Measurements from ENCODE around the gene MOGAT1.

MOGAT1 gene

GRCh38 chr2:222738809-222739208 is 67.4 kb downstream of the MOGAT1 start:
- Histone ChIP-seq H3K4me2 (ENCODE audit: low read length) (no peak overlapping the region), H4K20me1 (ENCODE audit: insufficient read depth, low read length) (no peaks in the 10 kb centered on the region), H3K79me2 (ENCODE audit: low read length) (no peaks in the 10 kb centered on the region), H3K27me3 (ENCODE audit: low read depth, low read length) (no peaks in the 10 kb centered on the region), H3K4me1 (ENCODE audit: low read length) (peaks cover 30% of the 10 kb centered on the region), H3K36me3 (replicated peaks; ENCODE audit: low read depth, low read length) (no peaks in the 10 kb centered on the region), H3K9ac (ENCODE audit: low read length) (no peak overlapping the region), H3K4me3 (ENCODE audit: low read length) (no peak overlapping the region), H3K9me3 (ENCODE audit: insufficient read depth, low read length) (no peaks in the 10 kb centered on the region), H3K27ac (ENCODE audit: low read length) (no peak overlapping the region), H2AFZ (ENCODE audit: low read depth, low read length) (no peak overlapping the region)
- TF ChIP-seq, protein P1, sequence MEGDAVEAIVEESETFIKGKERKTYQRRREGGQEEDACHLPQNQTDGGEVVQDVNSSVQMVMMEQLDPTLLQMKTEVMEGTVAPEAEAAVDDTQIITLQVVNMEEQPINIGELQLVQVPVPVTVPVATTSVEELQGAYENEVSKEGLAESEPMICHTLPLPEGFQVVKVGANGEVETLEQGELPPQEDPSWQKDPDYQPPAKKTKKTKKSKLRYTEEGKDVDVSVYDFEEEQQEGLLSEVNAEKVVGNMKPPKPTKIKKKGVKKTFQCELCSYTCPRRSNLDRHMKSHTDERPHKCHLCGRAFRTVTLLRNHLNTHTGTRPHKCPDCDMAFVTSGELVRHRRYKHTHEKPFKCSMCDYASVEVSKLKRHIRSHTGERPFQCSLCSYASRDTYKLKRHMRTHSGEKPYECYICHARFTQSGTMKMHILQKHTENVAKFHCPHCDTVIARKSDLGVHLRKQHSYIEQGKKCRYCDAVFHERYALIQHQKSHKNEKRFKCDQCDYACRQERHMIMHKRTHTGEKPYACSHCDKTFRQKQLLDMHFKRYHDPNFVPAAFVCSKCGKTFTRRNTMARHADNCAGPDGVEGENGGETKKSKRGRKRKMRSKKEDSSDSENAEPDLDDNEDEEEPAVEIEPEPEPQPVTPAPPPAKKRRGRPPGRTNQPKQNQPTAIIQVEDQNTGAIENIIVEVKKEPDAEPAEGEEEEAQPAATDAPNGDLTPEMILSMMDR (IDR thresholded peaks at IDR 0.05; ENCODE audit: low read depth, low read length): no peak
- no peak for TF ChIP-seq EZH2phosphoT487 (IDR thresholded peaks at IDR 0.05; ENCODE audit: low read depth)

- no peak overlapping the region for H3K9ac ChIP-seq (ENCODE audit: low read length)
- no peak overlapping the region for H2AFZ ChIP-seq (ENCODE audit: low read depth, low read length)
- no peak overlapping the region for H3K4me2 ChIP-seq (ENCODE audit: low read length)
- no peaks in the 10 kb centered on the region for H3K9me3 ChIP-seq (ENCODE audit: insufficient read depth, low read length)
- H3K4me1 ChIP-seq (ENCODE audit: low read length): peaks cover 20% of the 10 kb centered on the region
- no peaks in the 10 kb centered on the region for H3K36me3 ChIP-seq (replicated peaks; ENCODE audit: low read depth, low read length)
- no peak overlapping the region for H3K4me3 ChIP-seq (ENCODE audit: low read length)
- no peaks in the 10 kb centered on the region for H4K20me1 ChIP-seq (ENCODE audit: insufficient read depth, low read length)
- no peak overlapping the region for H3K27ac ChIP-seq (ENCODE audit: low read length)
- TF ChIP-seq, protein P1 (IDR thresholded peaks at IDR 0.05; ENCODE audit: low read depth, low read length): no peak
- no peak for TF ChIP-seq EZH2phosphoT487 (IDR thresholded peaks at IDR 0.05; ENCODE audit: low read depth)
- H3K27me3 ChIP-seq (ENCODE audit: low read depth, low read length): no peaks in the 10 kb centered on the region
- no peaks in the 10 kb centered on the region for H3K79me2 ChIP-seq (ENCODE audit: low read length)
These were observed 68.5 kb downstream of the MOGAT1 start for GRCh38 chr2:222739939-222740338.

DNA sequence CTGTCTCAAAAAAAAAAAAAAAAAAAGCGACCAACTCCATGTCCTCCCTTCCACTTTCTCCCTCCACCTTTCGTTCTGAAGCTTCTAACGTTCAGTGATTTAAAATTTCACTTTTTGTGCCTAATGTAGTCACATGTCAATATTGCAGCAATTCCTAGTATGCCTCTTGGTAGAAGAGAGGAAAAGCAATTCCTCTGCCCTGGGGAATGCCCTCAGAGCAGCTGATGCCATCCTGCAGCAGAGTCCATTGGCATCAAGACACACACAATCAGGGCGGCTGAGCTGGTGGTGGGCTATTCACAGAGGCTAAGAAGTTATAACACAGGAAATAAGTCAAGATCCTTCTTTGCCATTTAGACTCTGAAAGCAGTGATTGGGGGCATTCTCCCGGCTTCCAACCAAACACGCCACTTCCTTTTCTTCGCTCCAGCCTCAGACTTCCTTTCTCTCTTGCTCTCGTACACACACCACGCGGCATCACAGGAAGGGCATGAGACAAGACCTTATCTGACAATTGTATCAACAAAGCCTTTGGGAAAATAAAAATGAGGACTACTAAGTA is 71.9 kb downstream of the MOGAT1 start:
- no peak overlapping the region for H3K27ac ChIP-seq (ENCODE audit: low read length)
- no peak overlapping the region for H2AFZ ChIP-seq (ENCODE audit: low read depth, low read length)
- H3K4me1 ChIP-seq (ENCODE audit: low read length): peaks cover 18% of the 10 kb centered on the region
- no peak overlapping the region for H3K9ac ChIP-seq (ENCODE audit: low read length)
- no peaks in the 10 kb centered on the region for H3K27me3 ChIP-seq (ENCODE audit: low read depth, low read length)
- H3K79me2 ChIP-seq (ENCODE audit: low read length): no peaks in the 10 kb centered on the region
- H4K20me1 ChIP-seq (ENCODE audit: insufficient read depth, low read length): no peaks in the 10 kb centered on the region
- no peaks in the 10 kb centered on the region for H3K36me3 ChIP-seq (replicated peaks; ENCODE audit: low read depth, low read length)
- no peak for TF ChIP-seq EZH2phosphoT487 (IDR thresholded peaks at IDR 0.05; ENCODE audit: low read depth)
- TF ChIP-seq, protein P1 (IDR thresholded peaks at IDR 0.05; ENCODE audit: low read depth, low read length): no peak
- no peak overlapping the region for H3K4me2 ChIP-seq (ENCODE audit: low read length)
- H3K9me3 ChIP-seq (ENCODE audit: insufficient read depth, low read length): no peaks in the 10 kb centered on the region
- H3K4me3 ChIP-seq (ENCODE audit: low read length): no peak overlapping the region

- Histone ChIP-seq H4K20me1 (ENCODE audit: insufficient read depth, low read length) (no peaks in the 10 kb centered on the region), H3K36me3 (replicated peaks; ENCODE audit: low read depth, low read length) (no peaks in the 10 kb centered on the region), H3K27me3 (ENCODE audit: low read depth, low read length) (no peaks in the 10 kb centered on the region), H3K79me2 (ENCODE audit: low read length) (no peaks in the 10 kb centered on the region), H3K9ac (ENCODE audit: low read length) (no peak overlapping the region), H3K27ac (ENCODE audit: low read length) (no peak overlapping the region), H3K4me1 (ENCODE audit: low read length) (peaks cover 16% of the 10 kb centered on the region), H3K4me3 (ENCODE audit: low read length) (no peak overlapping the region), H3K4me2 (ENCODE audit: low read length) (no peak overlapping the region), H2AFZ (ENCODE audit: low read depth, low read length) (no peak overlapping the region), H3K9me3 (ENCODE audit: insufficient read depth, low read length) (no peaks in the 10 kb centered on the region)
- TF ChIP-seq, protein P1 (IDR thresholded peaks at IDR 0.05; ENCODE audit: low read depth, low read length): no peak
- no peak for TF ChIP-seq EZH2phosphoT487 (IDR thresholded peaks at IDR 0.05; ENCODE audit: low read depth)
These were observed 74.5 kb downstream of the MOGAT1 start for GRCh38 chr2:222745836-222746559.

All from OCI-LY3 (cell line).